HG03469 (cell line): Measurements from ENCODE around the gene TAS2R60.
"Not testable (repeated sequence)": the region's sequence is repeated elsewhere in the genome, so short reads cannot be mapped to it uniquely, and the experiment has no call there.

ENCODE experiments used
- ATAC-seq: cut with Tn5 transposase; IDR thresholded peaks from one replicate; pipeline ENCODE4 v1.9.1; 2021; ENCODE audit warnings: mild to moderate bottlenecking, moderate library complexity, moderate number of reproducible peaks; ENCODE audit not compliant: unreplicated experiment

TAS2R60 gene

GRCh38 chr7:143467724-143468123 is 24.5 kb downstream of the TAS2R60 start:
- no peak for ATAC-seq

- ATAC-seq: not testable (repeated sequence)
Observed at GRCh38 chr7:143472071-143472689, 28.9 kb downstream of the TAS2R60 start.

- no peak for ATAC-seq
Observed at GRCh38 chr7:143477501-143478150, 34.4 kb downstream of the TAS2R60 start, which contains the start of gene TAS2R41. TSS of gene TAS2R41 (plus strand) at chr7:143477873. CDS start at chr7:143477873, 0 bp downstream.

GRCh38 chr7:143479055-143479766 is 36.0 kb downstream of the TAS2R60 start:
- ATAC-seq: no peak

GRCh38 chr7:143480501-143480900 is 37.2 kb downstream of the TAS2R60 start:
- no peak for ATAC-seq

- no peak for ATAC-seq
Observed at GRCh38 chr7:143484119-143484518, 40.9 kb downstream of the TAS2R60 start.

GRCh38 chr7:143485094-143485493 is 41.8 kb downstream of the TAS2R60 start:
- ATAC-seq: no peak

- no peak for ATAC-seq
Observed at GRCh38 chr7:143485500-143485899, 42.2 kb downstream of the TAS2R60 start.

- ATAC-seq: not testable (repeated sequence)
Observed at GRCh38 chr7:143486266-143486665, 43.0 kb downstream of the TAS2R60 start.

GRCh38 chr7:143487061-143487460 is 43.8 kb downstream of the TAS2R60 start:
- no peak for ATAC-seq

- ATAC-seq: no peak
Observed at GRCh38 chr7:143487566-143487965, 44.3 kb downstream of the TAS2R60 start.

- ATAC-seq: no peak
Observed at GRCh38 chr7:143490717-143491306, 47.6 kb downstream of the TAS2R60 start.

- no peak for ATAC-seq
Observed at GRCh38 chr7:143492043-143492471, 48.8 kb downstream of the TAS2R60 start.

- ATAC-seq: no peak
Observed at GRCh38 chr7:143492799-143493739, 49.8 kb downstream of the TAS2R60 start.

- no peak for ATAC-seq
Observed at GRCh38 chr7:143493751-143494150, 50.5 kb downstream of the TAS2R60 start.
